Peyer's patch (tissue), 4 donors: ENCODE measurements around the gene CCDC116. TPM values are rescaled to one million over a fixed set of nuclear protein-coding genes. Genes with fewer than 3 reads are reported as not detected.

Experiments used
- DNase-seq, 3 donors: peaks; one replicate each; pipeline ENCODE4 v3.0.0-alpha.2; 2017 to 2019
- H3K27ac ChIP-seq, 4 donors: fragments of 200-600 bp; sonication (generic); one replicate each; pipeline ENCODE4 v1.5.1; 2016 to 2019
- H3K27me3 ChIP-seq, 2 donors: fragments of 200-600 bp; sonication (generic); one replicate each; pipeline ENCODE4 v1.5.1; 2019
- H3K36me3 ChIP-seq, 3 donors: fragments of 200-600 bp; sonication (generic); one replicate each; pipeline ENCODE4 v1.5.1; 2016 to 2019
- H3K4me1 ChIP-seq, 4 donors: fragments of 200-600 bp; sonication (generic); one replicate each; pipeline ENCODE4 v1.5.1; 2016 to 2019
- H3K4me3 ChIP-seq, 4 donors: fragments of 200-600 bp; sonication (generic); 1 replicate in 3 of 4; 2 replicates in 1 of 4; pipeline ENCODE4 v1.5.1; 2016 to 2019; ENCODE audit warnings: mild to moderate bottlenecking in 1 of 4
- H3K9me3 ChIP-seq, 4 donors: fragments of 200-600 bp; sonication (generic); one replicate each; pipeline ENCODE4 v1.5.1; 2016 to 2019; ENCODE audit warnings: mild to moderate bottlenecking in 1 of 4
- POLR2A ChIP-seq, 2 donors: fragments of 450-650 bp; IDR thresholded peaks; one replicate each; pipeline ENCODE4 v1.5.1; 2017; ENCODE audit warnings: antibody characterized with exemption in 2 of 2, mild to moderate bottlenecking in 2 of 2, moderate library complexity in 2 of 2
- total RNA-seq, 4 donors: library from RNA; depleted of rRNA; stranded (reverse); fragments of >200 nt; gene quantifications; one replicate each; pipeline ENCODE4 v1.1.0, GENCODE V29; 2016
- TF ChIP-seq, protein P1 (sequence below), 6 experiments: fragments of 450-650 bp in 4 of 6; fragments of 200-600 bp in 2 of 6; sonication (generic) in 1 of 6; IDR thresholded peaks; one replicate each; pipeline ENCODE4 v1.5.1; 2017 to 2019; ENCODE audit warnings: antibody characterized with exemption in 6 of 6, mild to moderate bottlenecking in 3 of 6, moderate library complexity in 1 of 6

The CCDC116 gene
- total RNA-seq, 4 donors from 2014 or later: 0.80 to 2.6 TPM; not detected in 2

DNA sequence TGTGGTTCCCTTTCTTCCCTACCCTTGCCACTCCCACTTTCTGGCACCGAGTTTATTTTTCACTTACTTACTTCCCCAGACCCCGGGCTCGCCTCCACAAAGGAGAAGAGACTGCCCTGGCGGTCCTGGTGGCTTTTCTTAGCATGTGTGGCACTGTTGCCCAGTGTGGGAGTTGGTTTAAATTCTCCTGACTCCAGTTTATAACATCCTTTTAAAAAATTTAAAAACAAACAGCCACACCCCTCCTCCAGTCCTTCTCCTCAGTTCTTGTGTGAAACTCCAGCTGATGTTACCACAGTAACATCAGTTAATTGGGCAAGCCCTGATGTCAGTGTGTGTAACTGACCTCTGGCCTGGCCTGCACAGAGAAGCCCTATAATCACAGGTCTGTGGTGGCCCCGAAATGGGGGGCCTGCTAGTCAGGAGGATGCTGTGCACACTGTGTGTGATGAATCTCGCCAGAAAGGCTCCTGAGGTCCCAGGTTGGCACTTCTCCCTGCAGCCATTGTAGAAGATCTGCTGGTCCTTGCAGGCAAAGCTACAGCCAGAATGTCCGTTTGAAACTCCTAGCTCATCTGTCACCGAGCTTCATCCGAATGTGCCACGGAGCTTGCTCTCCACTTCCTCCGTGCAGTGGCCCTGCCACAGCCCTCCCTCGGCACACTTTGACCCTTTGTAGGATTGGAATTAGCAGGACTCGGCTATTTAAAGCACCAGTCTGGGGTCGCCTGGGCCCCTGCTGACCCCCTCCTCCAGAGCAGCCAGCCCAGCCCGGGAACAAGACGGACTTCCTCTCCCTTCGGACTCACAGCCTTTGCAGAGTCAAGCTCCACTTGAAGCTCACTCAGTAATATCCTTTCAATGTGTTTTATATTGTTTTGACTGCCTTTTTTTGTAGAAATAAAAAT is 10.3 kb upstream of the CCDC116 start:
- peaks cover 0 to 3% (median 0%) of the 10 kb centered on the region in 4 donors for H3K4me1 ChIP-seq
- H3K9me3 ChIP-seq: no peaks in the 10 kb centered on the region
- DNase-seq: no peak
- no peak overlapping the region for H3K27ac ChIP-seq
- no peak overlapping the region for H3K4me3 ChIP-seq
- TF ChIP-seq, protein P1, sequence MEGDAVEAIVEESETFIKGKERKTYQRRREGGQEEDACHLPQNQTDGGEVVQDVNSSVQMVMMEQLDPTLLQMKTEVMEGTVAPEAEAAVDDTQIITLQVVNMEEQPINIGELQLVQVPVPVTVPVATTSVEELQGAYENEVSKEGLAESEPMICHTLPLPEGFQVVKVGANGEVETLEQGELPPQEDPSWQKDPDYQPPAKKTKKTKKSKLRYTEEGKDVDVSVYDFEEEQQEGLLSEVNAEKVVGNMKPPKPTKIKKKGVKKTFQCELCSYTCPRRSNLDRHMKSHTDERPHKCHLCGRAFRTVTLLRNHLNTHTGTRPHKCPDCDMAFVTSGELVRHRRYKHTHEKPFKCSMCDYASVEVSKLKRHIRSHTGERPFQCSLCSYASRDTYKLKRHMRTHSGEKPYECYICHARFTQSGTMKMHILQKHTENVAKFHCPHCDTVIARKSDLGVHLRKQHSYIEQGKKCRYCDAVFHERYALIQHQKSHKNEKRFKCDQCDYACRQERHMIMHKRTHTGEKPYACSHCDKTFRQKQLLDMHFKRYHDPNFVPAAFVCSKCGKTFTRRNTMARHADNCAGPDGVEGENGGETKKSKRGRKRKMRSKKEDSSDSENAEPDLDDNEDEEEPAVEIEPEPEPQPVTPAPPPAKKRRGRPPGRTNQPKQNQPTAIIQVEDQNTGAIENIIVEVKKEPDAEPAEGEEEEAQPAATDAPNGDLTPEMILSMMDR (IDR thresholded peaks at IDR 0.05): no peak
- TF ChIP-seq POLR2A (IDR thresholded peaks at IDR 0.05): no peak
- peaks cover 0 to 33% (median 0%) of the 10 kb centered on the region in 3 donors for H3K36me3 ChIP-seq
- no peaks in the 10 kb centered on the region for H3K27me3 ChIP-seq

DNA sequence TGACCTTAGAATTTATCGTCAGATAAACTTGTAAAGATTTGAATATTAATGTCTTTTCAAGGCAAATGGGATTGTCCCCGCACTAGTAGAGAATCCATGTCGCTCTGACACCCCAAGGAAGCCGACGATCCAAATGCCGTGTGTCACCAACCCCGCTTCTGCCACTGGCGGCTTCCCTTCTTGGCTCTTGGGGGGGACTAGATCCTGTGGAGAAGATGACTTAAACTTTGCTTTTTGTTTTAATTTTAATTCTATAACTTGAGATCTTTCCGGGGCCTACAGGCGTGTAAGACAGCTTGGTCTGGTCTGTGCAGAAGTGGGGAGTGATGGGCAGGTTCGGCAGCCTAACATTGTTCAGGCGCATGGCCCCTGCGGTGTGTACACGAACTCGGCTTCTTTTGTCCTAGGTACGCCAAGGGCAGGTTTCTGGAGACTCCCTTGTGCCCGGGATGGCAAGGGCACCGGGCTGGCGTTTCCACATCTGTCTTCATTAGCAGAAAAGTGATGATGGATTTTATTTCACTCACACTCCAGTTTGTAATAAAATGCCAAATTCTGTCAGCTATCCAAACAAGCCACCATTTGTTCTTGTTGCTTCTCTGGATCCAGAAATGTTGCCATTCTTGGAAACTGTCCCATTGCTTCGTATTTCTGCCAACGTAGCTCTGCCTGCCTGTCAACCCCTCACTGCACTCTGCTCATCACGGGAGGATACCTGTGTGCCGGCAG is 9.5 kb upstream of the CCDC116 start:
- peaks cover 0 to 6% (median 0%) of the 10 kb centered on the region in 4 donors for H3K4me1 ChIP-seq
- H3K27ac ChIP-seq: no peak overlapping the region
- peaks cover 0 to 35% (median 0%) of the 10 kb centered on the region in 3 donors for H3K36me3 ChIP-seq
- no peak for TF ChIP-seq POLR2A (IDR thresholded peaks at IDR 0.05)
- TF ChIP-seq, protein P1 (IDR thresholded peaks at IDR 0.05): no peak
- no peak overlapping the region for H3K4me3 ChIP-seq
- no peaks in the 10 kb centered on the region for H3K27me3 ChIP-seq
- DNase-seq: no peak
- H3K9me3 ChIP-seq: no peaks in the 10 kb centered on the region

DNA sequence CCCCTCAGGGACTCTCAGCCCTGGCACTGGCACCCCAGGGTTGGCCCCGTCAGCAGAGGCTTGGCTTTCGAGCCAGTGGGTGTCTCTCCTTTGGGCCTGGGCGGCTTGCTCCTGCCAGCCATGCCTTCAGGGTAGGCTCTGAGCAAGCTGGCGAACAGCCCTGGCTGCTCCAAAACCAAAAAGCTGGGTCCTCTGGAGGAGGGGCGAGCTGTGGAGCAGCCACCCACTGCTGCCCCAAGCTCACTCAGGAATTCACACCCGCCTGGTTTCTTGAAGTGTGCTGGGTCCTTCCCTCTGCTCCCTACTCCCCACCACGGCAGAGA is 9.0 kb upstream of the CCDC116 start:
- Histone ChIP-seq H3K36me3 (peaks cover 0 to 40% (median 0%) of the 10 kb centered on the region in 3 donors), H3K4me3 (no peak overlapping the region), H3K4me1 (peaks cover 0 to 11% (median 3%) of the 10 kb centered on the region in 4 donors), H3K9me3 (no peaks in the 10 kb centered on the region), H3K27ac (no peak overlapping the region), H3K27me3 (no peaks in the 10 kb centered on the region)
- TF ChIP-seq, protein P1 (IDR thresholded peaks at IDR 0.05): no peak
- TF ChIP-seq POLR2A (IDR thresholded peaks at IDR 0.05): no peak
- DNase-seq: no peak

DNA sequence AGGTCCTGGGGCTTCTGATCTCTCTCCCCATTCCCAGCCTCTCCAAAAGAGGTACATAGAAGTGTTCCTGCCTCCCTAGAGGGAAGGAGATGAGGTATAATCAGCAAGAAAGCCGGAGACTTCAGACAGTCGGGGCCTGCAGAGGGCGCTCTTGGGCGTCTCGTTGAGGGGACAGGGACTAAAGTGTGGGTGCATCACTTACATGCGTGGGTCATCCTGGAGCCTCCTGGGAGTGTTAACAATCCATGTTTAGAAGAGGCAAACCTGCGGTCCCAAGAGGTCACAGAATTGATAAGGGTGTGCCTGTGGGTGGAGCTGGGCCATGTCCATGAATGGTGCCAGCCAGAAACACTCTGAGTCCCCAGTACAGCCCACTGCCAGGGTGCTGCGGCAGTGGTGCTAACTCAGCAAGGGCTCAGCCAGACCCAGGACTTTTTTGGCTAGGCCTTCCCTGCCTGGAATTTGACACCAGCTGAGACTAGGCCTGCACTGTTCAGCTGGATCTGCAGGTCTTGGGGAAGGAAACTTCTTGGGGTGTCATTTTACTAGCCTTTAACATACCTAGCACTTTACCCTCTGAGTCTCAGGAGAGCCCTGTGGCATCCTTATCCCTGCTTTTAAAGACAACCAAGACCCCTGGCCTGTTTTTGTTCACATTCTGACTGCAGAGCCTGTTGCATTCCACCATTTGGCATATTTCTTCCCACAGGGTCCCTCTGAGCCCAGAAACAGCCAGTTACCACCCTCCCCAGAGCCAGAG is 8.3 kb upstream of the CCDC116 start:
- Histone ChIP-seq H3K4me1 (peaks cover 0 to 16% (median 8%) of the 10 kb centered on the region in 4 donors), H3K9me3 (no peaks in the 10 kb centered on the region), H3K4me3 (no peak overlapping the region), H3K36me3 (peaks cover 0 to 42% (median 0%) of the 10 kb centered on the region in 3 donors), H3K27ac (no peak overlapping the region), H3K27me3 (no peaks in the 10 kb centered on the region)
- no peak for TF ChIP-seq POLR2A (IDR thresholded peaks at IDR 0.05)
- TF ChIP-seq, protein P1 (IDR thresholded peaks at IDR 0.05): peak in 3 of 6 experiments; percentile 20 to 34 (median 24)
- DNase-seq: no peak
